B cell (primary cell): ENCODE data around the gene LMF2.

Experiments used
- EZH2 ChIP-seq: IDR thresholded peaks from 2 replicates; pipeline ENCODE4 v1.6.1; 2012; ENCODE audit warnings: borderline replicate concordance, low read depth, mild to moderate bottlenecking, moderate library complexity, low read length; ENCODE audit not compliant: insufficient read depth, poor library complexity, severe bottlenecking
- TF ChIP-seq, protein P1 (sequence below): fragments of 200-600 bp; IDR thresholded peaks from one replicate; pipeline ENCODE4 v1.8.0; 2022; ENCODE audit warnings: antibody characterized with exemption, mild to moderate bottlenecking

DNA sequence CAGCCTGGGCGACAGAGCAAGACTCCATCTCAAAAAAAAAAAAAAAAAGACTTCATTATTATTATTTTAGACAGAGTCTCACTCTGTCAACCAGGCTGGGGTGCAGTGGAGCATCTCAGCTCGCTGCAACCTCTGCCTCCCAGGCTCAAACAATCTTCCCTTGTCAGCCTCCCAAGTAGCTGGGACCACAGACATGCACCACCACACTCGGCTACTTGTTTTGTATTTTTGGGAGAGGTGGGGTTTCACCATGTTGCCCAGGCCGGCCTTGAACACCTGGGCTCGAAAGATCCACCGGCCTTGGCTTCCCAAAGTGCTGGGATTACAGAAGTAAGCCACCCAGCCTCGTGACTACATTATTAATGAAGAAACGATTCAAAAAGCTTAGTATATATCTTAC lies 27.6 kb upstream of the LMF2 start:
- TF ChIP-seq EZH2, result no peak
- TF ChIP-seq, protein P1, sequence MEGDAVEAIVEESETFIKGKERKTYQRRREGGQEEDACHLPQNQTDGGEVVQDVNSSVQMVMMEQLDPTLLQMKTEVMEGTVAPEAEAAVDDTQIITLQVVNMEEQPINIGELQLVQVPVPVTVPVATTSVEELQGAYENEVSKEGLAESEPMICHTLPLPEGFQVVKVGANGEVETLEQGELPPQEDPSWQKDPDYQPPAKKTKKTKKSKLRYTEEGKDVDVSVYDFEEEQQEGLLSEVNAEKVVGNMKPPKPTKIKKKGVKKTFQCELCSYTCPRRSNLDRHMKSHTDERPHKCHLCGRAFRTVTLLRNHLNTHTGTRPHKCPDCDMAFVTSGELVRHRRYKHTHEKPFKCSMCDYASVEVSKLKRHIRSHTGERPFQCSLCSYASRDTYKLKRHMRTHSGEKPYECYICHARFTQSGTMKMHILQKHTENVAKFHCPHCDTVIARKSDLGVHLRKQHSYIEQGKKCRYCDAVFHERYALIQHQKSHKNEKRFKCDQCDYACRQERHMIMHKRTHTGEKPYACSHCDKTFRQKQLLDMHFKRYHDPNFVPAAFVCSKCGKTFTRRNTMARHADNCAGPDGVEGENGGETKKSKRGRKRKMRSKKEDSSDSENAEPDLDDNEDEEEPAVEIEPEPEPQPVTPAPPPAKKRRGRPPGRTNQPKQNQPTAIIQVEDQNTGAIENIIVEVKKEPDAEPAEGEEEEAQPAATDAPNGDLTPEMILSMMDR, result no peak
